ENCODE data around the gene CCHCR1. TPM values are rescaled to one million over a fixed set of nuclear protein-coding genes. Genes with fewer than 3 reads are reported as not detected.
A peak's percentile ranks its signal among the peaks of the same experiment; 100 is the strongest.
"Not testable (repeated sequence)": the region's sequence is repeated elsewhere in the genome, so short reads cannot be mapped to it uniquely, and the experiment has no call there.

CCHCR1 gene
- total RNA-seq (2014; rRNA removed; shearing (Covaris generic); ENCODE audit: low replicate concordance), result 21.3 and 23.1 TPM in 2 replicates

- Histone ChIP-seq H3K79me2 (ENCODE audit: low read length) (peaks cover 11% of the 10 kb centered on the region; the same call in 1 of the 2 replicates), H3K27ac (ENCODE audit: low read length) (peak within 1 kb of the TSS; percentile 35; the same call in 1 of the 2 replicates), H3K36me3 (ENCODE audit: insufficient read depth, low read length) (peaks cover 3% of the 10 kb centered on the region; the same call in 1 of the 2 replicates), H3K27me3 (ENCODE audit: low read length) (no peaks in the 10 kb centered on the region), H3K9me2 (replicated peaks; ENCODE audit: insufficient read depth, low read length) (no peaks in the 10 kb centered on the region), H3K9ac (ENCODE audit: low read length) (peak within 1 kb of the TSS; percentile 93), H3K4me1 (ENCODE audit: low read length) (peaks cover 25% of the 10 kb centered on the region), H3K9me3 (ENCODE audit: low read length) (no peaks in the 10 kb centered on the region), H2AFZ (ENCODE audit: low read length) (peak within 1 kb of the TSS; percentile 97), H3K4me3 (ENCODE audit: low read length) (peak within 1 kb of the TSS; percentile 70), H3K4me2 (ENCODE audit: low read depth, low read length, poor library complexity, severe bottlenecking) (peak within 1 kb of the TSS; percentile 91), H4K20me1 (ENCODE audit: insufficient read depth, low read depth, low read length) (peaks cover 5% of the 10 kb centered on the region)
- peak; percentile 44 for DNase-seq
These were observed at the start of gene CCHCR1 for GRCh38 chr6:31157513-31158139. Gene CCHCR1, minus strand, starts transcription at chr6:31157802. Its CDS starts 202 bp downstream, at chr6:31157600.

GRCh38 chr6:31205638-31206037 is 48.0 kb upstream of the CCHCR1 start:
- no peak overlapping the region for H3K4me3 ChIP-seq (ENCODE audit: low read length)
- peaks cover 4% of the 10 kb centered on the region; the same call in 1 of the 2 replicates for H3K9me3 ChIP-seq (ENCODE audit: low read length)
- H3K79me2 ChIP-seq (ENCODE audit: low read length), result no peaks in the 10 kb centered on the region
- no peaks in the 10 kb centered on the region for H4K20me1 ChIP-seq (ENCODE audit: insufficient read depth, low read depth, low read length)
- peak overlapping the region; percentile 19; the same call in 1 of the 2 replicates for H3K9ac ChIP-seq (ENCODE audit: low read length)
- H3K27ac ChIP-seq (ENCODE audit: low read length), result no peak overlapping the region
- no peaks in the 10 kb centered on the region for H3K9me2 ChIP-seq (replicated peaks; ENCODE audit: insufficient read depth, low read length)
- no peak for DNase-seq
- H3K4me1 ChIP-seq (ENCODE audit: low read length), result peaks cover 38% of the 10 kb centered on the region
- 0 out of 2 replicates have a peak overlapping the region, but pooled peaks have one; percentile 25 for H2AFZ ChIP-seq (ENCODE audit: low read length)
- H3K4me2 ChIP-seq (ENCODE audit: low read depth, low read length, poor library complexity, severe bottlenecking), result no peak overlapping the region
- no peaks in the 10 kb centered on the region for H3K36me3 ChIP-seq (ENCODE audit: insufficient read depth, low read length)
- H3K27me3 ChIP-seq (ENCODE audit: low read length), result no peaks in the 10 kb centered on the region

- Histone ChIP-seq H3K27ac (ENCODE audit: low read length) (no peak overlapping the region), H3K4me1 (ENCODE audit: low read length) (peaks cover 38% of the 10 kb centered on the region), H2AFZ (ENCODE audit: low read length) (no peak overlapping the region)
These were observed 47.1 kb upstream of the CCHCR1 start for GRCh38 chr6:31204751-31205145.

GRCh38 chr6:31203345-31203979 is 45.9 kb upstream of the CCHCR1 start:
- Histone ChIP-seq H3K9me3 (ENCODE audit: low read length) (peaks cover 9% of the 10 kb centered on the region; the same call in 1 of the 2 replicates), H3K27ac (ENCODE audit: low read length) (peak overlapping the region; percentile 89), H3K79me2 (ENCODE audit: low read length) (no peaks in the 10 kb centered on the region), H3K4me1 (ENCODE audit: low read length) (peaks cover 38% of the 10 kb centered on the region), H3K9me2 (replicated peaks; ENCODE audit: insufficient read depth, low read length) (no peaks in the 10 kb centered on the region), H3K4me2 (ENCODE audit: low read depth, low read length, poor library complexity, severe bottlenecking) (peak overlapping the region; percentile 79), H3K4me3 (ENCODE audit: low read length) (peak overlapping the region; percentile 47), H3K9ac (ENCODE audit: low read length) (peak overlapping the region; percentile 64), H3K36me3 (ENCODE audit: insufficient read depth, low read length) (no peaks in the 10 kb centered on the region), H4K20me1 (ENCODE audit: insufficient read depth, low read depth, low read length) (no peaks in the 10 kb centered on the region), H3K27me3 (ENCODE audit: low read length) (no peaks in the 10 kb centered on the region), H2AFZ (ENCODE audit: low read length) (peak overlapping the region; percentile 40)
- peak; percentile 77 for DNase-seq

More at GRCh38 chr6:31204751-31205145, 47.1 kb upstream of the CCHCR1 start:
- Histone ChIP-seq H3K4me2 (ENCODE audit: low read depth, low read length, poor library complexity, severe bottlenecking) (peak overlapping the region; percentile 79), H3K9me3 (ENCODE audit: low read length) (peaks cover 9% of the 10 kb centered on the region; the same call in 1 of the 2 replicates), H3K36me3 (ENCODE audit: insufficient read depth, low read length) (no peaks in the 10 kb centered on the region), H3K79me2 (ENCODE audit: low read length) (no peaks in the 10 kb centered on the region), H4K20me1 (ENCODE audit: insufficient read depth, low read depth, low read length) (no peaks in the 10 kb centered on the region), H3K4me3 (ENCODE audit: low read length) (peak overlapping the region; percentile 47; the same call in 1 of the 2 replicates), H3K27me3 (ENCODE audit: low read length) (no peaks in the 10 kb centered on the region), H3K9me2 (replicated peaks; ENCODE audit: insufficient read depth, low read length) (no peaks in the 10 kb centered on the region), H3K9ac (ENCODE audit: low read length) (peak overlapping the region; percentile 64; the same call in 1 of the 2 replicates)
- DNase-seq, result no peak

GRCh38 chr6:31202259-31203166 is 44.9 kb upstream of the CCHCR1 start:
- Histone ChIP-seq H4K20me1 (ENCODE audit: insufficient read depth, low read depth, low read length) (no peaks in the 10 kb centered on the region), H3K4me1 (ENCODE audit: low read length) (peaks cover 39% of the 10 kb centered on the region), H3K36me3 (ENCODE audit: insufficient read depth, low read length) (no peaks in the 10 kb centered on the region), H3K9me3 (ENCODE audit: low read length) (peaks cover 9% of the 10 kb centered on the region; the same call in 1 of the 2 replicates), H3K9me2 (replicated peaks; ENCODE audit: insufficient read depth, low read length) (no peaks in the 10 kb centered on the region), H3K4me3 (ENCODE audit: low read length) (peak overlapping the region; percentile 47), H2AFZ (ENCODE audit: low read length) (peak overlapping the region; percentile 40), H3K4me2 (ENCODE audit: low read depth, low read length, poor library complexity, severe bottlenecking) (peak overlapping the region; percentile 79), H3K27me3 (ENCODE audit: low read length) (no peaks in the 10 kb centered on the region), H3K79me2 (ENCODE audit: low read length) (no peaks in the 10 kb centered on the region), H3K9ac (ENCODE audit: low read length) (peak overlapping the region; percentile 64), H3K27ac (ENCODE audit: low read length) (peak overlapping the region; percentile 89)
- DNase-seq, result peak; percentile 51

- H3K4me2 ChIP-seq (ENCODE audit: low read depth, low read length, poor library complexity, severe bottlenecking); H3K27me3 ChIP-seq (ENCODE audit: low read length); H3K4me3 ChIP-seq (ENCODE audit: low read length); H3K9ac ChIP-seq (ENCODE audit: low read length); H3K36me3 ChIP-seq (ENCODE audit: insufficient read depth, low read length); H3K9me2 ChIP-seq (replicated peaks; ENCODE audit: insufficient read depth, low read length); DNase-seq; H3K27ac ChIP-seq (ENCODE audit: low read length); H3K79me2 ChIP-seq (ENCODE audit: low read length); H3K9me3 ChIP-seq (ENCODE audit: low read length); H2AFZ ChIP-seq (ENCODE audit: low read length); H4K20me1 ChIP-seq (ENCODE audit: insufficient read depth, low read depth, low read length): not testable (repeated sequence)
- H3K4me1 ChIP-seq (ENCODE audit: low read length), result peaks cover 30% of the 10 kb centered on the region
These were observed 41.5 kb upstream of the CCHCR1 start for GRCh38 chr6:31199105-31199452.

- Histone ChIP-seq H3K4me3 (ENCODE audit: low read length) (peak overlapping the region; percentile 76), H3K9me2 (replicated peaks; ENCODE audit: insufficient read depth, low read length) (no peaks in the 10 kb centered on the region), H3K9ac (ENCODE audit: low read length) (peak overlapping the region; percentile 74), H3K27me3 (ENCODE audit: low read length) (no peaks in the 10 kb centered on the region), H3K4me2 (ENCODE audit: low read depth, low read length, poor library complexity, severe bottlenecking) (peak overlapping the region; percentile 87), H3K79me2 (ENCODE audit: low read length) (no peaks in the 10 kb centered on the region), H3K27ac (ENCODE audit: low read length) (peak overlapping the region; percentile 75), H3K36me3 (ENCODE audit: insufficient read depth, low read length) (no peaks in the 10 kb centered on the region), H2AFZ (ENCODE audit: low read length) (peak overlapping the region; percentile 90; the same call in 1 of the 2 replicates), H4K20me1 (ENCODE audit: insufficient read depth, low read depth, low read length) (no peaks in the 10 kb centered on the region), H3K9me3 (ENCODE audit: low read length) (peaks cover 9% of the 10 kb centered on the region; the same call in 1 of the 2 replicates), H3K4me1 (ENCODE audit: low read length) (peaks cover 17% of the 10 kb centered on the region)
- peak; percentile 92 for DNase-seq
These were observed 40.1 kb upstream of the CCHCR1 start for GRCh38 chr6:31197559-31198305.

Measured in Karpas-422 (cell line).